ENCODE measurements around the gene ADGRL2. TPM values are rescaled to one million over a fixed set of nuclear protein-coding genes. Genes with fewer than 3 reads are reported as not detected.

ADGRL2 gene
- polyA plus RNA-seq, 1 donor (not counting 4 experiments of a cell fraction or from before 2014, with no cell fraction given), result 6.6 TPM

DNA sequence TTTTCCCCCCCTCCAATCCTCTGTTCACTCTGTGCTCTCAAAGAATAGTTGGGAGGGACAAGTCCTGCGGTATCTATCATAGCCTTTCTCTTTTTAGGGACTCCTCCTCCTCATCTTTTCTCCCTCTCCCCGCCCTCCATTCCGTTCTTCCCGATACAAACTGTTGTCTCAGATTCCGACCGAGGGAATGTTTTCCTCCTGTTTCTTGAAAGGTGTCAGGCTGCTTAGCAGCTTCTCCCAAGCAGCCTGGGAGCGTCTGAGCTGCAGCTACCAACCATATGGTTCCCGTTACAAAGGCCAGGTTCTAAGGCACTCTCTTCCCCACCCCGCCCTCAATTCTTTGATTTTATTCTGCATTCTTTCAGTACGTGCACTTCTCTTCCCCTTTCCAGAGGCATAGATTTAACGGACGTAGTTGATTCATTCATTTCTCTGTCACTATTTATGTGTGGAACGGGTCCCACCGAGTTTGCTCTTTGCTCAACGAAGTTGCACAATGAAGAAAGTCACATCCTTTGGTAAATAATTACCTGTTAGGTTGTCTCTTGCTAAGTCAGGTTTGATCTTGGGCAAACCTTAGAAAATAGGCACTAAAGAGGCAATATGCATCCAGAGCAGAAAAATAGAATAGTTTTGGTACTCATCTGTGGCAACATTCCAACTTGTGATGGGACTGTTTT lies 2.8 kb downstream of the ADGRL2 start:
- dilution Hi-C loops (cut with MboI; ENCODE audit: extremely low pct_ligation_motif_present, low sequenced_read_pairs), result no loop called here
- no peak for FAIRE-seq
- Histone ChIP-seq H4K20me1 (ENCODE audit: control insufficient read depth, extremely low read depth, insufficient read depth, low read length) (no peaks in the 10 kb centered on the region), H2AFZ (ENCODE audit: control insufficient read depth, low read length) (no peak overlapping the region), H3K36me3 (ENCODE audit: control insufficient read depth in 2 of 2, extremely low read depth in 1 of 2, insufficient read depth in 2 of 2, low read length in 2 of 2) (no peaks in the 10 kb centered on the region), H3K9ac (ENCODE audit: control insufficient read depth, extremely low read depth, insufficient read depth, low read length) (no peak overlapping the region), H3K79me2 (ENCODE audit: control insufficient read depth, insufficient read depth, low read length) (no peaks in the 10 kb centered on the region), H3K4me3 (ENCODE audit: control insufficient read depth in 2 of 3, extremely low read depth in 1 of 3, insufficient read depth in 2 of 3, low read depth in 1 of 3, low read length in 3 of 3) (no peak overlapping the region), H3K27me3 (ENCODE audit: control insufficient read depth, extremely low read depth, insufficient read depth, low read length) (peaks cover 74% of the 10 kb centered on the region), H3K9me3 (ENCODE audit: control insufficient read depth, low read depth, low read length) (no peaks in the 10 kb centered on the region), H3K4me2 (ENCODE audit: control insufficient read depth, extremely low read depth, insufficient read depth, low read depth, low read length) (peak overlapping the region; percentile 94), H3K27ac (ENCODE audit: control insufficient read depth, insufficient read depth, low read length) (no peak overlapping the region), H3K4me1 (ENCODE audit: control insufficient read depth, extremely low read depth, insufficient read depth, low read length) (peaks cover 4% of the 10 kb centered on the region), H3K9me1 (ENCODE audit: control insufficient read depth, extremely low read depth, insufficient read depth, low read length) (no peaks in the 10 kb centered on the region)
- DNase-seq (ENCODE audit: low read depth, low spot score), result no peak
- peak; percentile 71 for TF ChIP-seq EZH2 (IDR thresholded peaks at IDR 0.05; ENCODE audit: low read length)
- TF ChIP-seq, protein P1, sequence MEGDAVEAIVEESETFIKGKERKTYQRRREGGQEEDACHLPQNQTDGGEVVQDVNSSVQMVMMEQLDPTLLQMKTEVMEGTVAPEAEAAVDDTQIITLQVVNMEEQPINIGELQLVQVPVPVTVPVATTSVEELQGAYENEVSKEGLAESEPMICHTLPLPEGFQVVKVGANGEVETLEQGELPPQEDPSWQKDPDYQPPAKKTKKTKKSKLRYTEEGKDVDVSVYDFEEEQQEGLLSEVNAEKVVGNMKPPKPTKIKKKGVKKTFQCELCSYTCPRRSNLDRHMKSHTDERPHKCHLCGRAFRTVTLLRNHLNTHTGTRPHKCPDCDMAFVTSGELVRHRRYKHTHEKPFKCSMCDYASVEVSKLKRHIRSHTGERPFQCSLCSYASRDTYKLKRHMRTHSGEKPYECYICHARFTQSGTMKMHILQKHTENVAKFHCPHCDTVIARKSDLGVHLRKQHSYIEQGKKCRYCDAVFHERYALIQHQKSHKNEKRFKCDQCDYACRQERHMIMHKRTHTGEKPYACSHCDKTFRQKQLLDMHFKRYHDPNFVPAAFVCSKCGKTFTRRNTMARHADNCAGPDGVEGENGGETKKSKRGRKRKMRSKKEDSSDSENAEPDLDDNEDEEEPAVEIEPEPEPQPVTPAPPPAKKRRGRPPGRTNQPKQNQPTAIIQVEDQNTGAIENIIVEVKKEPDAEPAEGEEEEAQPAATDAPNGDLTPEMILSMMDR (optimal IDR thresholded peaks at IDR 0.05 in 1 of 3, IDR thresholded peaks at IDR 0.05 in 1 of 3, conservative IDR thresholded peaks at IDR 0.05 in 1 of 3; ENCODE audit: extremely low read depth in 1 of 3, insufficient read depth in 2 of 3, low read length in 3 of 3), result no peak

DNA sequence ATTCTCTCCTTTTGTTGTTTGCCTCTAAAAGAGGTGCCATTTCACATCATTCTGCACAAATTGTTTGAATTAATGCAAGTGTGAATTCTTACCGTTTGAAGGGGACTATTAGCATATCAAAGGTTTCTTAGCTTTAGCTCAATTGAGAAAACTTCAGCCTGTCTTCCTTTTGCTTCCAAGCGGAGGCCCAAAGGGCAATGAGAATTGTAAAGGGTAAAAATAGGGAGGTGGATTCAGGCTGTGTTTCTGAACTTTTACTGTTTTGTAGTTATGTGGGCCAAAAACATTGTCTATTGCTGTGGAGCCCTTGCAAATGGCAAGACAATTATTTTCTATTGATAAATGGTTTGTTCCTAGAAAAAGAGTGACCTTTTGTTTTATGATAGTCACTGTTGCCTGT lies 3.6 kb downstream of the ADGRL2 start:
- H3K4me3 ChIP-seq (ENCODE audit: control insufficient read depth in 2 of 3, extremely low read depth in 1 of 3, insufficient read depth in 2 of 3, low read depth in 1 of 3, low read length in 3 of 3), result no peak overlapping the region
- TF ChIP-seq EZH2 (IDR thresholded peaks at IDR 0.05; ENCODE audit: low read length), result no peak
- TF ChIP-seq, protein P1 (optimal IDR thresholded peaks at IDR 0.05 in 1 of 3, IDR thresholded peaks at IDR 0.05 in 1 of 3, conservative IDR thresholded peaks at IDR 0.05 in 1 of 3; ENCODE audit: extremely low read depth in 1 of 3, insufficient read depth in 2 of 3, low read length in 3 of 3), result no peak
- DNase-seq (ENCODE audit: low read depth, low spot score) (no peak), FAIRE-seq (no peak)
- dilution Hi-C loops (cut with MboI; ENCODE audit: extremely low pct_ligation_motif_present, low sequenced_read_pairs), result no loop called here
- H3K27ac ChIP-seq (ENCODE audit: control insufficient read depth, insufficient read depth, low read length), result no peak overlapping the region
- H3K9me3 ChIP-seq (ENCODE audit: control insufficient read depth, low read depth, low read length), result no peaks in the 10 kb centered on the region
- H2AFZ ChIP-seq (ENCODE audit: control insufficient read depth, low read length), result no peak overlapping the region
- H3K9ac ChIP-seq (ENCODE audit: control insufficient read depth, extremely low read depth, insufficient read depth, low read length), result no peak overlapping the region
- no peaks in the 10 kb centered on the region for H3K9me1 ChIP-seq (ENCODE audit: control insufficient read depth, extremely low read depth, insufficient read depth, low read length)
- H3K36me3 ChIP-seq (ENCODE audit: control insufficient read depth in 2 of 2, extremely low read depth in 1 of 2, insufficient read depth in 2 of 2, low read length in 2 of 2), result no peaks in the 10 kb centered on the region
- no peaks in the 10 kb centered on the region for H3K79me2 ChIP-seq (ENCODE audit: control insufficient read depth, insufficient read depth, low read length)
- no peaks in the 10 kb centered on the region for H4K20me1 ChIP-seq (ENCODE audit: control insufficient read depth, extremely low read depth, insufficient read depth, low read length)
- peaks cover 73% of the 10 kb centered on the region for H3K27me3 ChIP-seq (ENCODE audit: control insufficient read depth, extremely low read depth, insufficient read depth, low read length)
- H3K4me2 ChIP-seq (ENCODE audit: control insufficient read depth, extremely low read depth, insufficient read depth, low read depth, low read length), result no peak overlapping the region
- H3K4me1 ChIP-seq (ENCODE audit: control insufficient read depth, extremely low read depth, insufficient read depth, low read length), result peaks cover 4% of the 10 kb centered on the region

Measured in keratinocyte (primary cell).